Measurements from ENCODE around the gene CDCP1.

The CDCP1 gene

GRCh38 chr3:45134758-45135521, 11.2 kb downstream of the CDCP1 start:
- no peak for DNase-seq

DNA sequence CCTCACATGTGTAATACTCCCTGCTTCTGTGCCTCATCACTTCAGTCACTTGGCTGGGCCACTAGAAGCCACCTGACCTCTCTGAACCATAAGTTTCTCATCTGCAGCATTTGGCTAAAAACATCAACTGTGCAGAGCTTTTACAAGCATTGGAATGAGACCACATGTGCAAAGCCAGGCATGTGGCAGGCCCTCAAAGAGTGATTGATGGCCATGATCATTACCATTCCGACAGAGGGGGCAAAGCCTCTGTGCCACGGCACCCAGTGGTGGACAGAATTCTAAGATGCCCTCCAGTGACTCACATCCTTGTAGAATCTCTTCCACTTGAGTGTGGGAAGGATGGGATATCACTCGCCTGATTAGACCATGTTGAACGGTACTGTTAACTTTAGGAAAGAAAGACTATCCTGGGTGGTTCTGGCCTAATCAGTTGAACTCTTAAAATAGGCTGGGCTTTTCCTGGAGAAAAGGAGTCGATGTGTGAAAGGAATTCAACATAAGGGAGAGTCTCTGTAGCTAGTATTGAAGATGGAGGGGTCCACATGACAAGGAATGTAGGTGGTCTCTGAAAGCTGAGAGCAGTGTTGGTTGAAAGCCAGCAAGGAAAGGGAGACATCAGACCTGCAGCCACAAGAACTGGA, 13.5 kb downstream of the CDCP1 start:
- DNase-seq = no peak

GRCh38 chr3:45131201-45131600, 15.0 kb downstream of the CDCP1 start:
- no peak for DNase-seq

- DNase-seq = no peak
These were observed 15.7 kb downstream of the CDCP1 start for GRCh38 chr3:45130476-45130875.

GRCh38 chr3:45128950-45129349, 17.2 kb downstream of the CDCP1 start:
- DNase-seq = no peak

DNA sequence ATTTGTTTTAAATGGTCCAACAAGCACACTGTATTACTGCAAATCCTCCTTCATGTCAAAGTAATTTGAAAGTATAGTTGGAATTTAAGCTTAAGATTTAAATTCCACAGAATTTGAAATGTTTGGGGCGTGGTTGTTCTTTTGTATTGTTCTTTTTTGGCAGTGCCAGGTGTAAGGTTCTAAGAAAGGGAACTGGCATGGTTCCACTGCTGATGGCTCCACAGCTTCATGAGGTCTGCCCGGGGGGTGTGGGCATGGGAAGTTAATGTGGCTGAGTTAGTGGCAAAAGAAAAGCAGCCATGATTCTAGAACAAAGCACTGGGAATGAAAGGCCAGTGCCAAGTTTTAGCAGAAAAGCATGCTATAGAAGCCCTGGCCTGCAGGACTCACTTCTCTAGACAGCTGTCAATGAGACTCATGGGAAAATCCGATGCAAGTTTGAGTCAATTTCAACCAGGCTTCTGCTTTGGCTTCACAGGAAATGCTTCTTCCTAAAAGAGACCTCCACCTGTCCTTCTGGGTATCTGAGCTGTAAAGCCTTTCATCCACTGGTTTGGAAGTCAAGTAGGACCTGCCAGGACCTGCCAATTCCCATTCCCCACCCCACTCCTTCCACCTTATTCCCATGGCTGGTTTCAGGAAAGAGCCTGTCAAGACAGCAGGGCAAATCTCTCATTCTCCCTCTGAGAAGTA, 18.9 kb downstream of the CDCP1 start:
- no peak for DNase-seq

DNA sequence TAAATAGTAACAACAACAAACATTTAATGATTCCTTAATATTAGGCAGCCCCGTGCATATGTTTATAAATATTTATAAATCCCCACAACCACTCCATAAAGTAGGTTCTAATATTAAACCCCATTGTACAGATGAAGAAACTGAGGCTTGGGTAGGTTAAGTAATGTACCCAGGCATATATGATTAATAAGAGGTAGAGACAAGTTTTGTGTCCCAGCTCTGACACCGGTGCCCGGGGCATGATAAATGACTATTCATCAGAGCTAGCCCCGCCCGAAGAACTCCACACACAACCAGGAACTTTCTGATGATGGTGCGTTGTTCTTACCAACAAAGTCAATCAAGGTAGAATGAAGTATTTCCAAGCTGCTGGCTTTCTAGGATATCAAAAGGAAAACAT, 19.4 kb downstream of the CDCP1 start:
- no peak for DNase-seq

DNA sequence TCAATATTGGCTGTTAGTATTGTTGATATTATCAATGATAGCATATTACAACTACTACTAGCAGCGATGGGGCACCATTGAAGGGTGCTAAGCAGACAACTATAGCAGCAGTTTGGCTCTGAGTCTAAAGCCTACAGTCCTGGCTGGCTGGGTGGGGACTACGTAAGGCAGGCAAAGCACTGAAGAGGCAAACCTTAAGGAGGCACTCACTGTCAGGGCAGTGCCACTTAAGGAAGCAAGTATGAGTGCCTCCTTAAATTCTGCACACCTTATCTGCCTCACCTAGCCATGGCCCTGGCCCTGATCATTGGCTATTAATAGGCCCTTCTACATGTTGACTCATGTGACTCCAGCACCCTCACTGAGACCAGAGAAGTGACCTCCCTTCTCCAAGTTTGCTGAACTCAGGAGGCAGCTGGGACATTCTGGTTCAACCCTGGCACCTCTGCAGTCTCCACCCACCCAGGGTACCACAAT, 20.6 kb downstream of the CDCP1 start:
- DNase-seq = no peak

DNA sequence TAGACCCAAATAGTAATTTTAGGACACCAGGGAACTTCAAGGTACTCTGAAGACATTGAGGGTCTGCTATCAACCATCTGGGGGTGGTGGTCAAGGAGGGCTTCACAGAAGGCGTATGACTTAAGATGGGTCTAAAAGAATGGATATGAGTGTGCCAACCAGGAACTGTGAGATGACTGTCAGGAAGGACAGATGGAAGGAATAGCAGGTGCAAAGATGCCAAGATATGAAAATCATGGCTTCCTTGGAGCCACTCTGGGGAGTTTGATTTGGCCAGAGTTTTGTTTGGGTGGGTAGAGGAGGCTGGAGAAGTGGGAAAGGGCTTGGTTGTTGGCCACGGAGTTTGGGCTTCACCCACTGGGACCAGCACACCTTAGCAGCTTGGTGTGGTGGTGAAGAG, 21.2 kb downstream of the CDCP1 start:
- DNase-seq = no peak

DNA sequence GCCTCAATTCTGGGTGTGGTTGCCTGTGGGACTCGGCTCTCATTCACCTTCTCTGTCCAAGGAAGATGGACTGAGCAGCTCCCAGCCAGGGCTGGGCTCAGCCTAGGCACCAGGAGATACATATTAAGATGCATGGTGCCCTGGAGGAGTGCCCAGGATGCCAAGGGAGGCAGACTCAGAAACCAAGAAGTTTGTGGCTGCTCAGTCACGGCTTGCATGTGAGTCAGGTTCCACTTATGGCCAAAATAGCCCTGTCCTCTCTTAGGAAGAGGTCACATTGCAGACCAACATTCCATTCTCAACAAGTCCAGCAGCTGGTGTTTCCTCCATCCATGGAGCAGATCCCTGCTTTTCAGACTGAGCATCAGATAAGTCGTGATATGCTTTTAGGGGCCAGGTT, 21.8 kb downstream of the CDCP1 start:
- DNase-seq = no peak

DNA sequence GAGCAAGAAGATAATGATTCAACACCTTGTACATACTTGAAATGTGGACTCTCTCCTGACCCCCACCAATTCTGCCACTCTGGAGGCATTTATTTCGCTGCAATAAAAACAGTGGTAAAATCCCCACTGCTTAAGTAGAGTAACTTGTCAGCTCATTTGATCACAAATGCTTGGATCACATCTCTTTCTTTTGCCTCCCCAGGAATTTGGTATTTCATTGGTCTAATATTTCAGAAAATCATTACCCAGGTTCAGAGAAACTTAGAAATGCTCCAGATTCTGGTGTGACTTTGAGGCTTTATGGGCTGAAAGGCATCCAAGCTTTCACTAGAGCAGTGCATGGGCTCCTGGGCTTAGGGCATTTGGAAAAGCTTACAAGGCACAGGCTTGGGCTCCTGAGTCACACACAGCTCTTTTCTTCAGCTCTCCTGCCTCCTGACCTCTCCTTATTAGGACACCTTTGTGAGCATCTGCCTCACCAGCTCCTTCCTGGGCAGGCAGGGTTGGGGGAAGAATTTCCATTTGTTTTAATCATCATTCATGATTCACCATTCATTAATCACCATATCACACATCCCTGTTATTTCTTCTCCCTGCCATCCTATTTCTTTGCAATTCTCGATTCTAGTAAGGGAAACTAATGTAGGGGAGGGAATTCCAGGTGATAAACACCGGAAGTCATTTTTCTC, 22.5 kb downstream of the CDCP1 start:
- DNase-seq = no peak

GRCh38 chr3:45123030-45123429, 23.1 kb downstream of the CDCP1 start:
- no peak for DNase-seq

DNA sequence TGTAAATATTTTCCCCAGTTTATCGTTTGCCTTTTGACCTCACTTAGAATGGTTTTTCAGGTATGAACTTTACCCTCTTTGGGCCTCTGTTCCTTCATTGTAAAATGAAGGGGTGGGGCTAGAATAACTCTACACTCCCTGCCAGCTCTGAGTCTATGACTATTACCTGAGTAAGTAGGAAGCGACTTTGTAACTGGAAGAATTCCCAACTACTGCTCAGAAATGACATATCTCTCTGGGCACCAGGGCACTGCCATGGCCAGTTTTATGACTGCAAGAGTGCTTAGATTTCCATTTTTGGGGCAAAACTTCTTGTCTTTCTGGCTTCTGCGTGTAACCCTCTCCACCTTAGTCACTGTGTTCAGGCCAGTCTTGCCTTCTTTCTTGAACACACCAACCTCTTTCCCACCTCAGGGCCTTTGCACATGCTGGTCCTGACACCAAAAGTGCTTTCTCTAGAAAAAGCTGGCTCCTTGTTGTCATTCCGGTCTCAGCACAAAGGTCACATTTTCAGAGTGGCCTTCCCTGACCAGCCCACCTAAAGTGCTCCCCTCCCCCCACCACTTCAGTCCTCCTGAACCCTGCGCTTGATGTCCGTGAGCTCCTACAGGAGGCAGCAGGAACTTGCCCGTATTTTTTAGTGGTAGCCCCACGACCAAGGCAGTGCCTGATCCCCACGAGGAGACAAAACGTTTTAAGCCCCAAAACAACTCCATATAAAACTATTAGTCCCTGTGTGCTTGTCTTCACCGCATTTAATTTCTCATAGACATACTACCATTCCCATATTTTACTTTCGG, 25.6 kb downstream of the CDCP1 start:
- no peak for DNase-seq

GRCh38 chr3:45119824-45120358, 26.3 kb downstream of the CDCP1 start:
- DNase-seq = no peak

DNA sequence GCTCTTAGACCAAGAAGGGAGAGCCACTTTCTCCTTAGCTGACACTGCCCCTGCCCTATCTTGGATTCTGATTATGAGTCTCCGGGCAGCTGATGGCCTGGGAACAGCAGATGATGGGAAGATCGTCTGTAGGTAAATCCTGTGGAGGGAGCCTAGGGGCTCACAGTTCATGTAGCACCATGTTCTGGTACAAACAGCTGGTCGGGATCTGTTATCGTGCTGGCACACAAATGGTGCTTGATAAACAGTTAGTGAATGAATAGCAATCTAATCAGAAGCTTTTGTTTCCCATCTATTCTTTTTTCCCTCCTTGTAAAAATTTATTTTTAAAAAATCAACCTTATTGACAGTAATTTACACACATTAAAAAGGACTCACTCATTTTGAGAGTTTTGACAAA, 26.8 kb downstream of the CDCP1 start:
- DNase-seq = no peak

- no peak for DNase-seq
These were observed 27.5 kb downstream of the CDCP1 start for GRCh38 chr3:45118615-45119071.

DNA sequence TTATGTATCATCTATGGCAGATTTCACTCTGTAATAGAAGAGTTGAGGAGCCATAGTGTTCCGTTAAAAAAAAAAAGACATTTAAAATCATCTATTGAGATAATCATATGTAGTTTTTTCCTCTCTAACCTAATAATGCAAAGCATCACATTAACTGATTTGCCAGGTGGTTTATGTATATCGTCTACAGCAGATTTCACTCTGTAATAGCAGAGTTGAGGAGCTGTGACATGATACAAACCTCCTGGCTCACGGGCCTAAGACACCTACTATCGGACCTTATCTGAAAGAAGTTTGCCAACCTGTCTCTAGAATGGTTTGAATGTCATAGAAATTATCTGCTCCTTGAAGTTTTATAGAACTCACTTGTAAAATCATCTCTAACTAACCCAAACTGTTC, 29.8 kb downstream of the CDCP1 start:
- no peak for DNase-seq

- DNase-seq = no peak
These were observed 32.5 kb downstream of the CDCP1 start for GRCh38 chr3:45113625-45114050.

GRCh38 chr3:45112939-45113338, 33.2 kb downstream of the CDCP1 start:
- no peak for DNase-seq

DNA sequence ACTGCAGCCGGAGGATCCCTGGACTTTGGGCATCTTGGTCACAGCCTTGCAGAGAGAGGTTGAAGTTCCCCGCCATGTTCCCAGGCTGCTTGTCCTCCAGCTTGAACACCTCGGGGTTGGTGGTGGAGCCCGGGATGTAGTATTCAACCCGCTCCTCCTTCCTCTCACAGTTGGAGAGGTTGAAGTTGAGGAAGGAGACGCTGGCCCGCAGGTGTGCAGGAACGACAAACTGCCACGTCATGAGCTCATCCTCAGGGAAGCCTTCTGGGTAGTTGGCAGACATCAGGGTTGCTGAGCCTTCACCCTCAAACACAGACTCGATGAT, 35.7 kb downstream of the CDCP1 start:
- no peak for DNase-seq

- no peak for DNase-seq
These were observed 36.2 kb downstream of the CDCP1 start for GRCh38 chr3:45109771-45110508.

- no peak for DNase-seq
These were observed 39.3 kb downstream of the CDCP1 start for GRCh38 chr3:45106874-45107273.
